Measurements from ENCODE around the gene MOV10L1.

GRCh38 chr22:50182176-50183081 lies 92.6 kb downstream of the MOV10L1 start:
- TF ChIP-seq CTCF (IDR thresholded peaks at IDR 0.05) (no peak), POLR2A (IDR thresholded peaks at IDR 0.05) (no peak)
